SK-N-SH (cell line): Measurements from ENCODE around the gene ADAM11. TPM values are rescaled to one million over a fixed set of nuclear protein-coding genes. Genes with fewer than 3 reads are reported as not detected.

Source experiments
- CTCF ChIA-PET: fragments of 300-600, 350-600 bp; formaldehyde crosslinking; extraction: SDS; loops from one replicate; lab custom pipeline; 2021; lab: Yijun Ruan, JAX
- POLR2A ChIA-PET: fragments of 350-600 bp; sonication (Branson Sonifier 250); formaldehyde crosslinking; extraction: SDS; loops from one replicate; lab custom pipeline; 2020; ENCODE audit warnings: antibody characterized with exemption, inconsistent platforms; lab: Yijun Ruan, JAX
- DNase-seq: peaks from one replicate; pipeline ENCODE4 v3.0.0; 2012
- H2AFZ ChIP-seq: fragments of 200-600 bp; sonication (generic); 2 replicates; pipeline ENCODE4 v1.8.1; 2016; ENCODE audit warnings: antibody characterized with exemption, mild to moderate bottlenecking, low read depth
- H3F3A ChIP-seq: fragments of 200-600 bp; sonication (generic); replicated peaks from 2 replicates; pipeline ENCODE3; 2016; ENCODE audit warnings: antibody characterized with exemption, mild to moderate bottlenecking; ENCODE audit not compliant: insufficient read depth
- H3K27ac ChIP-seq, 2 experiments: fragments of 200-500 bp in 1 of 2; fragments of 200-600 bp in 1 of 2; sonication (Bioruptor generic) in 1 of 2; sonication (generic), shearing (Covaris generic) in 1 of 2; 2 replicates each; pipeline versions ENCODE4 v1.5.1 to v1.6.1; 2014 to 2016; ENCODE audit warnings: low read depth in 2 of 2, inconsistent platforms in 1 of 2, low read length in 1 of 2, mild to moderate bottlenecking in 1 of 2, mixed read lengths in 1 of 2
- H3K27me3 ChIP-seq: fragments of 200-600 bp; sonication (generic), shearing (Covaris generic); 2 replicates; pipeline ENCODE4 v1.6.1; 2016; ENCODE audit warnings: mixed run types; ENCODE audit not compliant: insufficient read depth
- H3K36me3 ChIP-seq, 2 experiments: fragments of 200-500 bp in 1 of 2; fragments of 200-600 bp in 1 of 2; sonication (Bioruptor generic) in 1 of 2; sonication (generic) in 1 of 2; replicated peaks in 1 of 2; 2 replicates each; pipeline versions ENCODE3 to v1.5.1; 2014 to 2016; ENCODE audit warnings: low read length in 1 of 2, mild to moderate bottlenecking in 1 of 2; ENCODE audit not compliant: insufficient read depth in 2 of 2, control insufficient read depth in 1 of 2
- H3K4me1 ChIP-seq, 2 experiments: fragments of 200-500 bp in 1 of 2; fragments of 200-600 bp in 1 of 2; sonication (Bioruptor generic) in 1 of 2; sonication (generic), shearing (Covaris generic) in 1 of 2; 2 replicates each; pipeline versions ENCODE4 v1.5.1 to v1.6.1; 2014 to 2016; ENCODE audit warnings: low read depth in 1 of 2, low read length in 1 of 2, mixed run types in 1 of 2; ENCODE audit not compliant: insufficient read depth in 2 of 2, control insufficient read depth in 1 of 2
- H3K4me2 ChIP-seq: fragments of 200-600 bp; sonication (generic), shearing (Covaris generic); 2 replicates; pipeline ENCODE4 v1.6.1; 2017; ENCODE audit warnings: mixed run types
- H3K4me3 ChIP-seq, 2 experiments: fragments of 200-500 bp in 1 of 2; fragments of 200-600 bp in 1 of 2; sonication (Bioruptor generic) in 1 of 2; sonication (generic), shearing (Covaris generic) in 1 of 2; 2 replicates each; pipeline versions ENCODE4 v1.5.1 to v1.8.1; 2014 to 2016; ENCODE audit warnings: low read depth in 2 of 2, inconsistent platforms in 1 of 2, low read length in 1 of 2, mild to moderate bottlenecking in 1 of 2, mixed read lengths in 1 of 2, moderate library complexity in 1 of 2
- H3K79me2 ChIP-seq: fragments of 200-600 bp; sonication (generic); 2 replicates; pipeline ENCODE4 v1.8.1; 2017; ENCODE audit warnings: mild to moderate bottlenecking; ENCODE audit not compliant: insufficient read depth
- H3K9ac ChIP-seq: fragments of 200-600 bp; sonication (generic); 2 replicates; pipeline ENCODE4 v1.6.1; 2017; ENCODE audit warnings: mixed run types
- H3K9me2 ChIP-seq: fragments of 200-600 bp; sonication (generic); 2 replicates; pipeline ENCODE4 v1.6.1; 2017; ENCODE audit warnings: mixed run types
- H3K9me3 ChIP-seq: fragments of 200-600 bp; sonication (generic); 2 replicates; pipeline ENCODE4 v1.6.1; 2017; ENCODE audit warnings: mixed run types, mild to moderate bottlenecking, moderate library complexity
- H4K20me1 ChIP-seq: fragments of 200-600 bp; sonication (generic); 2 replicates; pipeline ENCODE4 v1.6.1; 2017; ENCODE audit warnings: mild to moderate bottlenecking, mixed run types; ENCODE audit not compliant: insufficient read depth
- CHD2 ChIP-seq: fragments of 150-350 bp; IDR thresholded peaks from 2 replicates; pipeline ENCODE4 v1.6.1; 2018; ENCODE audit warnings: low read length; ENCODE audit not compliant: partially characterized antibody
- ELF1 ChIP-seq: IDR thresholded peaks from 2 replicates; pipeline ENCODE4 v1.4.0; 2012
- EP300 ChIP-seq, 2 experiments: IDR thresholded peaks; 2 replicates each; pipeline versions ENCODE4 v1.4.0 to v1.6.1; 2012; ENCODE audit warnings: borderline replicate concordance in 1 of 2, low read depth in 1 of 2, low read length in 1 of 2
- FOSL2 ChIP-seq: IDR thresholded peaks from 2 replicates; pipeline ENCODE4 v1.4.0; 2012; ENCODE audit warnings: low read depth, mild to moderate bottlenecking, moderate library complexity, borderline replicate concordance
- GABPA ChIP-seq: IDR thresholded peaks from 2 replicates; pipeline ENCODE4 v1.4.0; 2012; ENCODE audit warnings: low read depth, mild to moderate bottlenecking
- JUND ChIP-seq: IDR thresholded peaks from 2 replicates; pipeline ENCODE4 v1.4.0; 2012
- MEF2A ChIP-seq: IDR thresholded peaks from 2 replicates; pipeline ENCODE4 v1.4.0; 2012; ENCODE audit warnings: low read depth, borderline replicate concordance
- MXI1 ChIP-seq: IDR thresholded peaks from 2 replicates; pipeline ENCODE4 v1.6.1; 2012; ENCODE audit warnings: mild to moderate bottlenecking, low read depth, low read length, improper control_type of control experiment
- NRF1 ChIP-seq: IDR thresholded peaks from 2 replicates; pipeline ENCODE4 v1.6.1; 2012; ENCODE audit warnings: low read depth, mild to moderate bottlenecking, low read length
- PBX3 ChIP-seq: IDR thresholded peaks from 2 replicates; pipeline ENCODE4; 2012
- RAD21 ChIP-seq: IDR thresholded peaks from 2 replicates; pipeline ENCODE4 v1.6.1; 2012; ENCODE audit warnings: mild to moderate bottlenecking, low read length
- REST ChIP-seq: IDR thresholded peaks from 2 replicates; pipeline ENCODE4 v1.6.1; 2012; ENCODE audit warnings: mild to moderate bottlenecking, low read depth, low read length, moderate library complexity
- RXRA ChIP-seq: IDR thresholded peaks from 2 replicates; pipeline ENCODE4 v1.4.0; 2012; ENCODE audit warnings: low read depth, mild to moderate bottlenecking, borderline replicate concordance
- TAF1 ChIP-seq: IDR thresholded peaks from 2 replicates; pipeline ENCODE4 v1.6.1; 2012; ENCODE audit warnings: low read depth, mild to moderate bottlenecking, low read length, moderate library complexity, borderline replicate concordance
- YY1 ChIP-seq: IDR thresholded peaks from 2 replicates; pipeline ENCODE4 v1.4.0; 2012; ENCODE audit warnings: low read depth, mild to moderate bottlenecking
- ZBTB33 ChIP-seq: IDR thresholded peaks from 2 replicates; pipeline ENCODE4 v1.4.0; 2012; ENCODE audit warnings: low read depth, borderline replicate concordance
- WGBS: methylation state at CpG from one replicate; pipeline ENCODE4 v1.1.6; 2017; ENCODE audit warnings: low lambda C conversion rate; 5-methylcytosine and 5-hydroxymethylcytosine counted together
- polyA plus RNA-seq, 3 experiments: library from polyadenylated mRNA; depleted of rRNA; stranded (reverse); fragments of >200 nt; gene quantifications; 2 replicates each; pipeline ENCODE4 v1.2.3, GENCODE V29; 2012

ADAM11 gene
- polyA plus RNA-seq, 1 of the 3 experiments (the other 2 are of a cell fraction) = 2.5 TPM

- TF ChIP-seq RAD21 (no peak), TAF1 (no peak), ELF1 (no peak), EP300 (IDR thresholded peaks at IDR 0.05; ENCODE audit: borderline replicate concordance in 1 of 2, low read depth in 1 of 2, low read length in 1 of 2) (no peak), NRF1 (no peak), PBX3 (no peak), REST (no peak), FOSL2 (no peak), ZBTB33 (no peak), YY1 (no peak), MXI1 (no peak), RXRA (no peak), JUND (no peak), GABPA (no peak), MEF2A (no peak), CHD2 (no peak)
- TF ChIP-seq, all 33 proteins: peak for 0
- Histone ChIP-seq H3K27me3 (no peaks in the 10 kb centered on the region), H3K4me2 (no peak overlapping the region), H3K9me2 (no peaks in the 10 kb centered on the region), H3K79me2 (no peaks in the 10 kb centered on the region), H3K27ac (no peak overlapping the region), H4K20me1 (no peaks in the 10 kb centered on the region), H3K36me3 (no peaks in the 10 kb centered on the region), H3K9me3 (no peaks in the 10 kb centered on the region), H3K4me1 (peaks cover 0 to 12% of the 10 kb centered on the region in 2 experiments; a peak in 1 of 4 replicates), H3F3A (no peaks in the 10 kb centered on the region), H3K4me3 (no peak overlapping the region), H3K9ac (no peak overlapping the region), H2AFZ (no peak overlapping the region)
- CTCF ChIA-PET = interaction anchor here (2.9 kb wide), 1 partner anchor 17 kb away, joined by 14 read pairs; no protein-coding TSS in a partner anchor
- POLR2A ChIA-PET = no interaction called here
- DNase-seq = no peak
- WGBS = 94% methylated on average over 5 of the region's 5 CpGs
These were observed 822 bp upstream of the ADAM11 start for GRCh38 chr17:44757918-44758413.
